ENCODE data around the gene IER2.

The IER2 gene

GRCh38 chr19:13150187-13150930, at the start of gene IER2, which contains the start of gene STX10:
Gene IER2, plus strand, starts transcription at chr19:13150411. Its CDS starts 2,776 bp downstream, at chr19:13153187.
Gene STX10, minus strand, starts transcription at chr19:13150375. Its CDS starts 202 bp downstream, at chr19:13150173.
- H3K4me3 ChIP-seq (ENCODE audit: low read length): peak within 1 kb of the TSS; percentile 80
- peak; percentile 71 for DNase-seq (ENCODE audit: low read depth)
- peak; percentile 54 for TF ChIP-seq CTCF (conservative IDR thresholded peaks at IDR 0.05; ENCODE audit: low read depth, low read length)

- DNase-seq (ENCODE audit: low read depth): no peak
- H3K4me3 ChIP-seq (ENCODE audit: low read length): no peak overlapping the region
- peak; percentile 55 for TF ChIP-seq CTCF (conservative IDR thresholded peaks at IDR 0.05; ENCODE audit: low read depth, low read length)
Observed at GRCh38 chr19:13100841-13101589, 49.2 kb upstream of the IER2 start.

GRCh38 chr19:13101590-13102415, 48.4 kb upstream of the IER2 start:
- no peak overlapping the region for H3K4me3 ChIP-seq (ENCODE audit: low read length)
- no peak for DNase-seq (ENCODE audit: low read depth)
- TF ChIP-seq CTCF (conservative IDR thresholded peaks at IDR 0.05; ENCODE audit: low read depth, low read length): no peak

GRCh38 chr19:13102416-13102665, 47.9 kb upstream of the IER2 start:
- peak overlapping the region; percentile 6 for H3K4me3 ChIP-seq (ENCODE audit: low read length)
- DNase-seq (ENCODE audit: low read depth): no peak
- no peak for TF ChIP-seq CTCF (conservative IDR thresholded peaks at IDR 0.05; ENCODE audit: low read depth, low read length)

- DNase-seq (ENCODE audit: low read depth): no peak
- no peak for TF ChIP-seq CTCF (conservative IDR thresholded peaks at IDR 0.05; ENCODE audit: low read depth, low read length)
- H3K4me3 ChIP-seq (ENCODE audit: low read length): peak within 1 kb of the TSS; percentile 6
Observed at GRCh38 chr19:13102666-13103580, 47.3 kb upstream of the IER2 start, which contains the start of gene LYL1. Gene LYL1, minus strand, starts transcription at chr19:13102858. Its CDS starts 1,687 bp downstream, at chr19:13101171.

Measured in retinal pigment epithelial cell (primary cell).